Smooth muscle cell (in vitro differentiated cells): ENCODE results near the gene FOXJ1. TPM values are rescaled to one million over a fixed set of nuclear protein-coding genes. Genes with fewer than 3 reads are reported as not detected.

Experiments used
- DNase-seq: peaks from one replicate; lab custom pipeline; 2025; ENCODE audit not compliant: unreplicated experiment; lab: John Stamatoyannopoulos, UW
- H2AFZ ChIP-seq: fragments of 200-600 bp; sonication (generic); 2 replicates; pipeline ENCODE4 v1.6.0; 2016; ENCODE audit warnings: antibody characterized with exemption, low read depth, mild to moderate bottlenecking
- H3F3A ChIP-seq: fragments of 200-600 bp; sonication (generic); 2 replicates; pipeline ENCODE4 v1.6.0; 2017; ENCODE audit warnings: antibody characterized with exemption, low read depth
- H3K27ac ChIP-seq: fragments of 200-600 bp; sonication (generic); 2 replicates; pipeline ENCODE4 v1.5.1; 2016; ENCODE audit warnings: low read depth, mild to moderate bottlenecking
- H3K27me3 ChIP-seq: fragments of 200-600 bp; sonication (generic); 2 replicates; pipeline ENCODE4 v1.6.1; 2016; ENCODE audit warnings: low read depth, mild to moderate bottlenecking
- H3K36me3 ChIP-seq: fragments of 200-600 bp; sonication (generic); 2 replicates; pipeline ENCODE4 v1.5.1; 2016; ENCODE audit warnings: low read depth
- H3K4me1 ChIP-seq: fragments of 200-600 bp; sonication (generic); 2 replicates; pipeline ENCODE4 v1.5.1; 2016; ENCODE audit warnings: low read depth
- H3K4me2 ChIP-seq: fragments of 200-600 bp; sonication (generic); 2 replicates; pipeline ENCODE4 v1.6.0; 2016; ENCODE audit warnings: mild to moderate bottlenecking
- H3K4me3 ChIP-seq: fragments of 200-600 bp; sonication (generic); 2 replicates; pipeline ENCODE4 v1.5.1; 2016; ENCODE audit warnings: mild to moderate bottlenecking
- H3K79me2 ChIP-seq: fragments of 200-600 bp; sonication (generic); 2 replicates; pipeline ENCODE4 v1.6.0; 2016; ENCODE audit warnings: low read depth, mild to moderate bottlenecking
- H3K9ac ChIP-seq: fragments of 200-600 bp; sonication (generic); 2 replicates; pipeline ENCODE4 v1.6.0; 2016; ENCODE audit warnings: low read depth
- H3K9me3 ChIP-seq: fragments of 200-600 bp; sonication (generic); replicated peaks from 2 replicates; pipeline ENCODE4 v1.5.1; 2016; ENCODE audit warnings: low read depth
- H4K20me1 ChIP-seq: fragments of 200-600 bp; sonication (generic); 2 replicates; pipeline ENCODE4 v1.6.0; 2016; ENCODE audit warnings: low read depth
- WGBS: methylation state at CpG from one replicate; pipeline ENCODE4 v1.1.7; 2016; ENCODE audit warnings: low lambda C conversion rate; 5-methylcytosine and 5-hydroxymethylcytosine counted together
- polyA plus RNA-seq: library from polyadenylated mRNA; unstranded; fragments of >200 nt; fragmentation: Nextera tagmentation; extraction: Ambion mirVana; gene quantifications from 2 replicates; pipeline ENCODE4 v1.2.1, GENCODE V29; 2016
- total RNA-seq: library from RNA; depleted of rRNA; stranded (reverse); fragments of >200 nt; gene quantifications from 2 replicates; pipeline ENCODE4 v1.2.3, GENCODE V29; 2014
- TF ChIP-seq, protein P1 (sequence below): fragments of 200-600 bp; sonication (generic); IDR thresholded peaks from 2 replicates; pipeline ENCODE4 v1.5.1; 2017; ENCODE audit warnings: borderline replicate concordance, mild to moderate bottlenecking, antibody characterized with exemption; ENCODE audit not compliant: insufficient read depth, poor library complexity, severe bottlenecking

The FOXJ1 gene
- total and polyA plus RNA-seq, 2 experiments from 2014 or later = not detected

DNA sequence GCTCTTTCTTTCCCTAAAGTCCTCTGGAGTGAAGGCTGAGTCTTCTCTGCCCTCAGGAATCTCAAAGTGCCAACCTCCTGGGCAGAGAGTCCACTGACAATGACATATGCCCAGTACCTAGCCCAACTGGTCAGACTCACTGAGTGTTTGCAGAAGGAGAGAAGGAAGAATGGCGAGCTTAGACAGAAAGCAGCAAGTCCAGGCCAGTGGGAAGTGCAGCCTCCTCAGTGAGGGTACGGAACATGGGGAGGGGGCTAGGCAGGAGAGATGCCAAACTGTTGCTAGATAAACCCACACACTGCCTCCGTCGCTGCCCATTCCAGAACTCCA lies 38.1 kb downstream of the FOXJ1 start:
- 6% methylated on average over 4 of the region's 4 CpGs for WGBS
- H3K4me3 ChIP-seq = peak overlapping the region; percentile 76
- peak overlapping the region; percentile 94 for H3K4me2 ChIP-seq
- no peaks in the 10 kb centered on the region for H3K9me3 ChIP-seq
- H4K20me1 ChIP-seq = no peaks in the 10 kb centered on the region
- TF ChIP-seq, protein P1, sequence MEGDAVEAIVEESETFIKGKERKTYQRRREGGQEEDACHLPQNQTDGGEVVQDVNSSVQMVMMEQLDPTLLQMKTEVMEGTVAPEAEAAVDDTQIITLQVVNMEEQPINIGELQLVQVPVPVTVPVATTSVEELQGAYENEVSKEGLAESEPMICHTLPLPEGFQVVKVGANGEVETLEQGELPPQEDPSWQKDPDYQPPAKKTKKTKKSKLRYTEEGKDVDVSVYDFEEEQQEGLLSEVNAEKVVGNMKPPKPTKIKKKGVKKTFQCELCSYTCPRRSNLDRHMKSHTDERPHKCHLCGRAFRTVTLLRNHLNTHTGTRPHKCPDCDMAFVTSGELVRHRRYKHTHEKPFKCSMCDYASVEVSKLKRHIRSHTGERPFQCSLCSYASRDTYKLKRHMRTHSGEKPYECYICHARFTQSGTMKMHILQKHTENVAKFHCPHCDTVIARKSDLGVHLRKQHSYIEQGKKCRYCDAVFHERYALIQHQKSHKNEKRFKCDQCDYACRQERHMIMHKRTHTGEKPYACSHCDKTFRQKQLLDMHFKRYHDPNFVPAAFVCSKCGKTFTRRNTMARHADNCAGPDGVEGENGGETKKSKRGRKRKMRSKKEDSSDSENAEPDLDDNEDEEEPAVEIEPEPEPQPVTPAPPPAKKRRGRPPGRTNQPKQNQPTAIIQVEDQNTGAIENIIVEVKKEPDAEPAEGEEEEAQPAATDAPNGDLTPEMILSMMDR = no peak
- peaks cover 21% of the 10 kb centered on the region for H3K4me1 ChIP-seq
- peak overlapping the region; percentile 88 for H2AFZ ChIP-seq
- H3K36me3 ChIP-seq = no peaks in the 10 kb centered on the region
- peaks cover 12% of the 10 kb centered on the region for H3K79me2 ChIP-seq
- H3F3A ChIP-seq = no peaks in the 10 kb centered on the region
- DNase-seq = no peak
- H3K27me3 ChIP-seq = no peaks in the 10 kb centered on the region
- H3K27ac ChIP-seq = no peak overlapping the region
- H3K9ac ChIP-seq = peak overlapping the region; percentile 81

DNA sequence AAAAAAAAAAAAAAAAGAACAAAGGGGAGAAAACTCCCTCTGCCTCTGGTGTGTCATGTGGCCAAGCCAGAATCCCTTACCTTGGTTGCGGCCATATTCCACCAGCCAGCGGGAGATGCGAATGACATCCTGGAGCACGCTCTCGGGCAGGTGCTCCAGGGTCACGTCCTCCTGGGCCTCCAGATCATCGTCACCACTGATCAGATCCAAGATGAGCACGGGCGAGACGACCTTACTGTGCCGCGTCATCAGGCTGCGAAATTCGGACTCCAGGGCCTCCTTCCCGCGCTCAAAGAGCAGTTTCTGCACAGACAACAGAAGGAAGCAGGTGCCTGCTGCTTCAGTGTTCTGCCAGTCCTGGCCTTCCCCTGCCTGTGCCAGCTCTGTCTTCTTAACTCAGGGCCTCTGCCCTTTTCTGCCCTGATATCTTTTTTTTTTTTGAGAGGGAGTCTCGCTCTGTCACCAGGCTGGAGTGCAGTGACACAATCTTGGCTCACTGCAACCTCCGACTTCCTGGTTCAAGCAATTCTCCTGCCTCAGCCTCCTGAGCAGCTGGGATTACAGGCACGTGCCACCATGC lies 43.2 kb downstream of the FOXJ1 start:
- WGBS = 96% methylated on average over 19 of the region's 19 CpGs

DNA sequence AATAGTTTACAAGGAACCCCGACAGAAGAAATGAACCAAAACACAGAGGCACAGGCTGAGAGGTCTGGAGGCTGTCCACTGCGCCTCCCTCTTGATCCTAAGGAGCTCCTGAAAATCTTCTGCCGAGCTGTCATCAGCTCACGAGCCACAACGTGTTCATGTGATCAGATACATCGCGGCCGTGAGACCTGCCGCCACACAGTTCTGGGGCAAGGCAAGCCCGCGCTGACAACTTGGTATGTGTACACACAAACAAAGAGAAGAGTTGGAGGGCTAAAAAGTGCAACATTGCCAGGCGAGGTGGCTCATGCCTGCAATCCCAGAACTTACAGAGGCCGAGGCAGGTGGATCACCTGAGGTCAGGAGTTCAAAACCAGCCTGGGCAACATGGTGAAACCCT lies 45.1 kb downstream of the FOXJ1 start:
- Histone ChIP-seq H3K9ac (no peak overlapping the region), H3K4me3 (no peak overlapping the region), H3K27me3 (no peaks in the 10 kb centered on the region), H3K9me3 (no peaks in the 10 kb centered on the region), H3K79me2 (no peaks in the 10 kb centered on the region), H3K36me3 (no peaks in the 10 kb centered on the region), H3K27ac (no peak overlapping the region), H4K20me1 (peaks cover 63% of the 10 kb centered on the region), H3K4me1 (no peaks in the 10 kb centered on the region), H3K4me2 (no peak overlapping the region), H2AFZ (no peak overlapping the region), H3F3A (peaks cover 5% of the 10 kb centered on the region)
- WGBS = 92% methylated on average over 13 of the region's 13 CpGs
- TF ChIP-seq, protein P1 = no peak
- DNase-seq = no peak

More for the DNA sequence above, 43.2 kb downstream of the FOXJ1 start:
- Histone ChIP-seq H3K27me3 (no peaks in the 10 kb centered on the region), H3F3A (peaks cover 5% of the 10 kb centered on the region), H2AFZ (no peak overlapping the region), H3K4me3 (no peak overlapping the region), H3K9me3 (no peaks in the 10 kb centered on the region), H3K4me1 (peaks cover 8% of the 10 kb centered on the region), H4K20me1 (peaks cover 44% of the 10 kb centered on the region), H3K36me3 (no peaks in the 10 kb centered on the region), H3K79me2 (peaks cover 8% of the 10 kb centered on the region), H3K4me2 (no peak overlapping the region), H3K9ac (no peak overlapping the region), H3K27ac (no peak overlapping the region)
- TF ChIP-seq, protein P1 = no peak
- no peak for DNase-seq

DNA sequence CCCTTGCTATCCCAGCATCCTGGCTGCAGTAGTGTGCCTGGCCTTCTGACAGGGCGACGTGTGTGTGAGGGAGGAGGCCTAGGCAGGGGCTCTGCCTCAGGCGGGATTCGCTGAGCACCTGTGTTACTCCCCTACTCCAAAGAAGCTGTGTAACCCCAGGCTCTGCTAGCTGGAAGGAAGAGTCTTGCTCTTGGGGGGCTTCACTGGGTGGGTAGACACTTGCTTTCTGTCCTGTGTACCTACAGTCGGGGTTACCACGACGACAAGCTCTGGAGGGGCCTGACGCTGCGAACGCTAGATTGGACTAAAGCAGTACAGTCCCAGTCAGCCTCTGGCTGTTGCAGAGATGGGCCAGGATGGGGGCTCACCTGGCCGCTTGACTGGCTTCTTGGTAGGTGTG lies 47.0 kb downstream of the FOXJ1 start:
- no peaks in the 10 kb centered on the region for H3K36me3 ChIP-seq

More for the DNA sequence above, 47.0 kb downstream of the FOXJ1 start:
- H3F3A ChIP-seq = peaks cover 5% of the 10 kb centered on the region
- no peaks in the 10 kb centered on the region for H3K79me2 ChIP-seq
- 92% methylated on average over 11 of the region's 11 CpGs for WGBS
- no peak overlapping the region for H3K4me2 ChIP-seq
- DNase-seq = no peak
- no peaks in the 10 kb centered on the region for H3K9me3 ChIP-seq
- H4K20me1 ChIP-seq = peaks cover 81% of the 10 kb centered on the region
- TF ChIP-seq, protein P1 = no peak
- H3K4me1 ChIP-seq = no peaks in the 10 kb centered on the region
- H3K4me3 ChIP-seq = no peak overlapping the region
- H3K9ac ChIP-seq = no peak overlapping the region
- H3K27me3 ChIP-seq = no peaks in the 10 kb centered on the region
- no peak overlapping the region for H2AFZ ChIP-seq
- no peak overlapping the region for H3K27ac ChIP-seq
